ENCODE measurements around the gene TRIM16.

GRCh38 chr17:15659236-15659635, 24.9 kb downstream of the TRIM16 start:
- TF ChIP-seq CTCF (IDR thresholded peaks at IDR 0.05) (no peak), POLR2AphosphoS5 (IDR thresholded peaks at IDR 0.05; ENCODE audit: insufficient read depth in 1 of 2, low read depth in 1 of 2) (no peak), POLR2A (IDR thresholded peaks at IDR 0.05) (no peak)

Measured in vagina (tissue), 2 donors.